Neuronal stem cell (in vitro differentiated cells): ENCODE data around the gene NPHP4.

ENCODE experiments used
- DNase-seq: peaks from one replicate; pipeline ENCODE4 v3.0.0-alpha.2; 2013; ENCODE audit warnings: low spot score
- H2AFZ ChIP-seq: one replicate; pipeline ENCODE4 v1.6.1; 2013; ENCODE audit warnings: mild to moderate bottlenecking, low read length, inconsistent platforms
- H2AK5ac ChIP-seq: 2 replicates; pipeline ENCODE4 v1.6.1; 2013; ENCODE audit warnings: low read depth, mild to moderate bottlenecking, inconsistent platforms, low read length, moderate library complexity, mixed read lengths
- H2BK120ac ChIP-seq: 2 replicates; pipeline ENCODE4 v1.6.1; 2013; ENCODE audit warnings: low read depth, mild to moderate bottlenecking, inconsistent platforms, low read length, moderate library complexity, mixed read lengths
- H2BK12ac ChIP-seq: one replicate; pipeline ENCODE4 v1.6.1; 2013; ENCODE audit warnings: low read length, inconsistent platforms
- H2BK15ac ChIP-seq: 2 replicates; pipeline ENCODE4 v1.6.1; 2013; ENCODE audit warnings: mild to moderate bottlenecking, low read length, inconsistent platforms, mixed read lengths
- H2BK5ac ChIP-seq: one replicate; pipeline ENCODE4 v1.6.1; 2013; ENCODE audit warnings: inconsistent platforms, mild to moderate bottlenecking, low read length, moderate library complexity
- H3K14ac ChIP-seq: one replicate; pipeline ENCODE4 v1.6.1; 2013; ENCODE audit warnings: low read length, inconsistent platforms
- H3K18ac ChIP-seq: 2 replicates; pipeline ENCODE4 v1.6.1; 2013; ENCODE audit warnings: low read length, inconsistent platforms
- H3K23ac ChIP-seq: 2 replicates; pipeline ENCODE4 v1.6.1; 2013; ENCODE audit warnings: low read depth, mild to moderate bottlenecking, mixed read lengths, low read length, inconsistent platforms; ENCODE audit not compliant: poor library complexity
- H3K27ac ChIP-seq: replicated peaks from 3 replicates; pipeline ENCODE4 v1.5.1; 2013; ENCODE audit warnings: low read length, inconsistent platforms
- H3K27me3 ChIP-seq, 3 experiments: 2 replicates each; pipeline ENCODE4 v1.6.1; 2013; ENCODE audit warnings: low read length in 3 of 3, mild to moderate bottlenecking in 2 of 3, inconsistent platforms in 1 of 3, low read depth in 1 of 3, mixed read lengths in 1 of 3, moderate library complexity in 1 of 3; ENCODE audit not compliant: control insufficient read depth in 3 of 3, insufficient read depth in 3 of 3
- H3K36me3 ChIP-seq, 2 donors: replicated peaks in 1 of 2; 2 replicates each; pipeline ENCODE4 v1.6.1; 2013; ENCODE audit warnings: low read length in 2 of 2; ENCODE audit not compliant: control insufficient read depth in 2 of 2, insufficient read depth in 2 of 2
- H3K4ac ChIP-seq: 2 replicates; pipeline ENCODE4 v1.6.1; 2013; ENCODE audit warnings: inconsistent platforms, mild to moderate bottlenecking, low read length, moderate library complexity
- H3K4me1 ChIP-seq, 2 donors: 1 replicate in 1 of 2; 2 replicates in 1 of 2; pipeline ENCODE4 v1.6.1; 2013; ENCODE audit warnings: low read length in 2 of 2, low read depth in 1 of 2; ENCODE audit not compliant: control insufficient read depth in 2 of 2, insufficient read depth in 1 of 2
- H3K4me2 ChIP-seq: one replicate; pipeline ENCODE4 v1.6.1; 2013; ENCODE audit warnings: mild to moderate bottlenecking, low read length, inconsistent platforms; ENCODE audit not compliant: insufficient read depth, poor library complexity, severe bottlenecking
- H3K4me3 ChIP-seq, 2 donors: 2 replicates each; pipeline ENCODE4 v1.5.1; 2013; ENCODE audit warnings: low read length in 2 of 2, mild to moderate bottlenecking in 2 of 2, inconsistent platforms in 1 of 2, moderate library complexity in 1 of 2
- H3K79me1 ChIP-seq: one replicate; pipeline ENCODE4 v1.6.1; 2013; ENCODE audit warnings: low read depth, mild to moderate bottlenecking, inconsistent platforms, low read length, moderate library complexity
- H3K9ac ChIP-seq: one replicate; pipeline ENCODE4 v1.6.1; 2013; ENCODE audit warnings: mild to moderate bottlenecking, low read depth, low read length, inconsistent platforms; ENCODE audit not compliant: poor library complexity
- H3K9me3 ChIP-seq, 2 donors: replicated peaks in 1 of 2; 2 replicates each; pipeline versions ENCODE3 to v1.6.1; 2013; ENCODE audit warnings: low read length in 2 of 2, mild to moderate bottlenecking in 2 of 2, inconsistent platforms in 1 of 2, low read depth in 1 of 2, mixed read lengths in 1 of 2, moderate library complexity in 1 of 2; ENCODE audit not compliant: control insufficient read depth in 2 of 2, insufficient read depth in 1 of 2
- H4K8ac ChIP-seq: one replicate; pipeline ENCODE4 v1.6.1; 2013; ENCODE audit warnings: low read depth, mild to moderate bottlenecking, inconsistent platforms, low read length, moderate library complexity
- H4K91ac ChIP-seq: one replicate; pipeline ENCODE4 v1.6.1; 2013; ENCODE audit warnings: low read length, low read depth, mild to moderate bottlenecking, inconsistent platforms; ENCODE audit not compliant: poor library complexity
- WGBS, 2 donors: extraction: QIAGEN DNeasy Blood & Tissue Kit; methylation state at CpG; one replicate each; pipeline ENCODE4 v1.1.7; 2013; ENCODE audit warnings: missing lambda C conversion rate in 2 of 2, mixed read lengths in 1 of 2; ENCODE audit not compliant: insufficient read length in 2 of 2, insufficient replicate concordance in 1 of 2; ENCODE audit errors: extremely low coverage in 2 of 2; 5-methylcytosine and 5-hydroxymethylcytosine counted together

Gene NPHP4

DNA sequence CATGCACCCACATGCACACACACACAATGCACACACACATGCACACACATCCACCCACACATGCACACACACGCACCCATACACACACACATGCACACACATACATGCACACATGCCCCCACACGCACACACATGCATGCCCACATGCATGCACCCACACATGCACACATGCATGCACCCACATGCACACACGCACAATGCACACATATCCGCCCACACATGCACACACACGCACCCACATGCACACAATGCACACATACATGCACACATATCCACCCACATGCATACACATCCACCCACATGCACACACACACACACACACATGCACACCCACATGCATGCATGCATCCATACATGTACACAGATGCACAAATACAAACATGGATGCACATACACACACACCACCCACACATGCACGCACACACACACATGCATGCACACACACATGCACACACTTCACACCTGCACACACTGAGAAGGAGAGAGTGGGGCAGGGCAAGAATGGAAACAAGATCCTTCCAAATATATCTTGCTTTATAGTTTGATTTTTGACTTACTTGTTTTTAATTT, 123.2 kb downstream of the NPHP4 start:
- Histone ChIP-seq H3K4ac (no peak overlapping the region), H3K4me1 (peaks cover 0 to 22% of the 10 kb centered on the region in 2 donors), H3K14ac (peak overlapping the region; percentile 85), H3K27ac (no peak overlapping the region), H3K23ac (peak overlapping the region; percentile 93), H4K8ac (peak overlapping the region; percentile 83), H3K36me3 (peaks cover 28 to 34% of the 10 kb centered on the region in 2 donors), H3K79me1 (peaks cover 16% of the 10 kb centered on the region), H2BK12ac (no peak overlapping the region), H2BK120ac (no peak overlapping the region), H3K4me2 (no peak overlapping the region), H3K4me3 (peak overlapping the region in 1 of 2 donors; percentile 31), H4K91ac (peak overlapping the region; percentile 62), H3K18ac (peak overlapping the region; percentile 55), H3K9me3 (peaks cover 2 to 9% of the 10 kb centered on the region in 2 donors), H3K27me3 (peaks cover 0 to 6% (median 0%) of the 10 kb centered on the region in 3 experiments), H3K9ac (peak overlapping the region; percentile 78), H2BK5ac (peak overlapping the region; percentile 35), H2AK5ac (no peak overlapping the region), H2BK15ac (no peak overlapping the region), H2AFZ (no peak overlapping the region)
- WGBS, 2 donors = no CpG with 5 or more reads among the region's 6 CpGs
- no peak for DNase-seq

DNA sequence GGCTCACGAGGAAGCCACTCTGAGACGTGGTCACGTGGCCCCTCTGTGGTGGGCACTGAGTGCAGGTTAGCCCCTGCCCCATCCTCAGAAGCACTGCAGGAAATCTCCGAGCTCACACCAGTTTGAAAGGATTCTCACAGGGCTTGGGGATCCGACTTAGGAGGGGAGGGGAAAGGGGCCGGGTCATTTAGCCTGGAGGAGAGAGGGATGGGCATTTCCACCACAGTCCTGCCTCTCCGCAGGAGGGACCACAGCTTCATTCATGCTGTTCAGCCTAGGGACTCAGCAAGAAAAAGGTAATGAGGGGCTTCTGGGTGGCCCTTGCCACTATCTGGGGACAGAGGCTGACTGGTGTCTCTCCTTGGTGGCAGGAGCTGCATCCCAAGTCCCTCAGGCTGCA, 126.5 kb downstream of the NPHP4 start:
- peak overlapping the region; percentile 4 for H3K27ac ChIP-seq
- peaks cover 10 to 27% of the 10 kb centered on the region in 2 donors for H3K36me3 ChIP-seq
- no peak overlapping the region for H2BK5ac ChIP-seq
- H2AFZ ChIP-seq = no peak overlapping the region
- no peak overlapping the region for H2BK120ac ChIP-seq
- no peak overlapping the region for H4K91ac ChIP-seq
- peaks cover 14% of the 10 kb centered on the region for H3K79me1 ChIP-seq
- no CpG with 5 or more reads among the region's 7 CpGs for WGBS, 2 donors
- H3K9me3 ChIP-seq = peaks cover 2 to 9% of the 10 kb centered on the region in 2 donors
- no peak overlapping the region for H2BK15ac ChIP-seq
- H3K4me3 ChIP-seq = no peak overlapping the region
- no peak overlapping the region for H4K8ac ChIP-seq
- peaks cover 0 to 22% of the 10 kb centered on the region in 2 donors for H3K4me1 ChIP-seq
- no peak overlapping the region for H3K23ac ChIP-seq
- H3K14ac ChIP-seq = no peak overlapping the region
- no peak overlapping the region for H3K4me2 ChIP-seq
- H3K9ac ChIP-seq = no peak overlapping the region
- no peak overlapping the region for H2BK12ac ChIP-seq
- H2AK5ac ChIP-seq = no peak overlapping the region
- no peak overlapping the region for H3K18ac ChIP-seq
- peak; percentile 46 for DNase-seq
- H3K27me3 ChIP-seq = peaks cover 0 to 6% (median 0%) of the 10 kb centered on the region in 3 experiments
- no peak overlapping the region for H3K4ac ChIP-seq

DNA sequence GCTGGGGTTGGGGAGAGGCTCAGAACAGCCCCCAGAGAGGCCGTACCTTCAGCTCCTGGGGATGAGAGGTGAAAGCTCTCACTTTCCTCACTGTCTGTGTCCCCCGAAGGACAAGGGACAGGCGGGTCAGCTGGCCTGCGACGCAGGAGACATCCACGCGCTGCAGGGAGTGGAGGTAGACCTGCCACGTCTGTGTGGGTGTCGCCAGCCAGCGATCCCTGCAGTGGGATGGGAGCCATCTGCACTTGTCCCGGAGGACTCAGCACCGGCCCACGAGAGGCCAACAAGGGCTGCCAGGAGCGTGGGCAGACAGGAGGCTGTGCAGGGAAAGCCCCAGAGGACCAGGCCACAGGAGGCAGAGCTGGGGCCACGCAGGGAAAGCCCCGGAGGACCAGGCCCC, 127.2 kb downstream of the NPHP4 start:
- H2BK5ac ChIP-seq = peak overlapping the region; percentile 44
- no peak overlapping the region for H3K4ac ChIP-seq
- H3K4me1 ChIP-seq = peaks cover 0 to 22% of the 10 kb centered on the region in 2 donors
- H4K8ac ChIP-seq = no peak overlapping the region
- peak overlapping the region; percentile 46 for H3K23ac ChIP-seq
- peaks cover 6 to 24% of the 10 kb centered on the region in 2 donors for H3K36me3 ChIP-seq
- no peak overlapping the region for H2BK15ac ChIP-seq
- no peak overlapping the region for H4K91ac ChIP-seq
- H3K9me3 ChIP-seq = peaks cover 2 to 9% of the 10 kb centered on the region in 2 donors
- H3K27me3 ChIP-seq = peaks cover 0 to 6% (median 0%) of the 10 kb centered on the region in 3 experiments
- peak overlapping the region; percentile 45 for H3K18ac ChIP-seq
- H2BK120ac ChIP-seq = no peak overlapping the region
- no peak overlapping the region for H3K27ac ChIP-seq
- DNase-seq = no peak
- no peak overlapping the region for H2AFZ ChIP-seq
- H3K14ac ChIP-seq = no peak overlapping the region
- peaks cover 14% of the 10 kb centered on the region for H3K79me1 ChIP-seq
- WGBS, 2 donors = no CpG with 5 or more reads among the region's 16 CpGs
- H3K4me3 ChIP-seq = no peak overlapping the region
- no peak overlapping the region for H2BK12ac ChIP-seq
- H2AK5ac ChIP-seq = no peak overlapping the region
- no peak overlapping the region for H3K4me2 ChIP-seq
- no peak overlapping the region for H3K9ac ChIP-seq

DNA sequence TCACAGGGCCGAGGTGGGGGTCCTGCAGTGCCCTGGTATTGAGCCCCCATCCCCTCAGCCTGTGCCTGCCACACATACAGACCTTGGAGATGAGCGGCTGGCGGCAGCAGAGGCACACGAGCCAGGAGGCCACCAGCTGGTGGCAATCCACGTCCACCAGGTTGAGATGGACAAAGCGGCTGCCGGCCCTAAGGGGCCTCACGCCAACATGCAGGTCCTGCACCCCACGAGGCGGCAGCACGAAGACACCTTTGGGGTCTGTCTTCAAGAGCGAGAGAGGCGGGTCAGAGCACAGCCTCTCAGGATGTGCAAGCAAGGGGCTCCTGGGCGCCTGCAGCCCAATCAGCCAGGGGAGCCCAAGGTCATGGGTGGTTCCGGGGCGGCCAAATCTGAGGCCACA, 128.0 kb downstream of the NPHP4 start:
- no peak overlapping the region for H3K23ac ChIP-seq
- no peak overlapping the region for H2BK12ac ChIP-seq
- peak overlapping the region; percentile 30 for H3K9ac ChIP-seq
- peak overlapping the region; percentile 44 for H2BK5ac ChIP-seq
- no peak overlapping the region for H4K8ac ChIP-seq
- peaks cover 0 to 22% of the 10 kb centered on the region in 2 donors for H3K4me1 ChIP-seq
- no peak overlapping the region for H3K27ac ChIP-seq
- peak overlapping the region; percentile 17 for H3K14ac ChIP-seq
- peak overlapping the region; percentile 14 for H2AK5ac ChIP-seq
- no peak overlapping the region for H4K91ac ChIP-seq
- H2BK15ac ChIP-seq = no peak overlapping the region
- DNase-seq = no peak
- H3K9me3 ChIP-seq = peaks cover 0 to 9% of the 10 kb centered on the region in 2 donors
- H2AFZ ChIP-seq = no peak overlapping the region
- H3K4ac ChIP-seq = no peak overlapping the region
- WGBS, 2 donors = no CpG with 5 or more reads among the region's 16 CpGs
- H3K27me3 ChIP-seq = peaks cover 0 to 6% (median 0%) of the 10 kb centered on the region in 3 experiments
- no peak overlapping the region for H3K4me2 ChIP-seq
- H2BK120ac ChIP-seq = no peak overlapping the region
- H3K18ac ChIP-seq = peak overlapping the region; percentile 58
- peaks cover 14% of the 10 kb centered on the region for H3K79me1 ChIP-seq
- H3K4me3 ChIP-seq = no peak overlapping the region
- H3K36me3 ChIP-seq = peaks cover 6 to 24% of the 10 kb centered on the region in 2 donors
